NB4 (cell line): ENCODE results near the gene GLRX.
A peak's percentile ranks its signal among the peaks of the same experiment; 100 is the strongest.

ENCODE experiments used
- DNase-seq: peaks from one replicate; pipeline ENCODE4 v3.0.0; 2010; ENCODE audit warnings: low read depth
- H3K4me3 ChIP-seq: one replicate; pipeline ENCODE4 v1.5.1; 2011; ENCODE audit warnings: mild to moderate bottlenecking, low read depth, low read length, moderate library complexity
- CTCF ChIP-seq: IDR thresholded peaks from one replicate; pipeline ENCODE4 v1.5.1; 2012; ENCODE audit warnings: low read depth, low read length
- MAX ChIP-seq: IDR thresholded peaks from 2 replicates; pipeline ENCODE4 v1.6.1; 2011; ENCODE audit warnings: low read depth, low read length
- MYC ChIP-seq: IDR thresholded peaks from 2 replicates; pipeline ENCODE4 v1.6.1; 2011; ENCODE audit warnings: low read depth, low read length
- POLR2A ChIP-seq: IDR thresholded peaks from 2 replicates; pipeline ENCODE4 v1.6.1; 2011; ENCODE audit warnings: mild to moderate bottlenecking; ENCODE audit not compliant: insufficient read length; ENCODE audit errors: extremely low read depth

GLRX gene

DNA sequence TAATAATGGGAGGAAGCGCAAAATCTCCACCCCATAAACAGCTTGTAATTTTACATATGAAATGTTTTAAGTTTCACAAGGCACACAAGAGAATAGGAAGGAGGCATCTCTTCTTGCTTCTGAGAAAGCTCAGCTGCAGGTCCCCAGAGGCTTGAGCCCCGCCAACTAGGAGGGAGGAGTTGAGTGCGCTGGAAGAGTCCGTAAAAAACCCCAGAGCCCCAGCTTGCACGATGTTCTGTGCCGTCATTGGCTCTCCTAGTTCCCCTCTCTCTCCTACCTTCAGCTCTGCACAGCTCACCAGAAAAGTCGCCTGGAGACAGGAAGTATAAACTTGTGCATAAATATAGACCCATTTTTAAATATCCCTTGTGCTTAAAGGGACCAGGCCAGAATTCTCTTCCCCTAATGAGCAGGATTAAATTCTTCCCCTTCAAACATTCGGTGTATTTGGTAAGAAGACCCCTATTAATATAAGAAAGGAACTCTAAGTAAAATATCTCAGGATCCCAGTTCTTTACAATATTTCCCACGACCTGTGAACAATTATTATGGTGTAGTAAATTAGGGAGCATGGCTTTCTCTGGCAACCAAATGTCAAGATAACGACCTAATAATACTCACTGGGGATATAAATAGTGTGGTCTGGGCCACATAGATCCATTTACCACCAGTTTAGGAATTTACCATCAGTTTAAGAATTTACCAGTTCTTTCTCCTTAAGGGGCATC, 13.7 kb downstream of the GLRX start:
- TF ChIP-seq MYC (no peak), POLR2A (no peak), CTCF (no peak), MAX (no peak)

GRCh38 chr5:95808013-95808685, 14.4 kb downstream of the GLRX start:
- peak overlapping the region; percentile 16 for H3K4me3 ChIP-seq
- no peak for DNase-seq
- TF ChIP-seq MAX: no peak
- no peak for TF ChIP-seq CTCF
- no peak for TF ChIP-seq MYC
- no peak for TF ChIP-seq POLR2A

More for the DNA sequence above, 13.7 kb downstream of the GLRX start:
- DNase-seq: peak; percentile 98
- H3K4me3 ChIP-seq: peak overlapping the region; percentile 25

GRCh38 chr5:95806687-95807086, 15.8 kb downstream of the GLRX start:
- no peak overlapping the region for H3K4me3 ChIP-seq
- TF ChIP-seq MYC: no peak
- no peak for TF ChIP-seq POLR2A
- no peak for TF ChIP-seq MAX
- TF ChIP-seq CTCF: no peak
- no peak for DNase-seq

GRCh38 chr5:95804736-95805539, 17.6 kb downstream of the GLRX start:
- no peak for TF ChIP-seq MAX
- no peak for TF ChIP-seq MYC
- no peak for TF ChIP-seq POLR2A
- TF ChIP-seq CTCF: no peak
- H3K4me3 ChIP-seq: no peak overlapping the region
- DNase-seq: no peak

- TF ChIP-seq CTCF (no peak), MYC (no peak), POLR2A (no peak), MAX (no peak)
- DNase-seq: no peak
- no peak overlapping the region for H3K4me3 ChIP-seq
Observed at GRCh38 chr5:95803271-95804148, 19.0 kb downstream of the GLRX start.
